Spleen (tissue), 11 donors: ENCODE data around the gene WFDC1. TPM values are rescaled to one million over a fixed set of nuclear protein-coding genes. Genes with fewer than 3 reads are reported as not detected.

Source experiments
- DNase-seq: peaks from one replicate; pipeline ENCODE4 v3.0.0-alpha.2; 2020
- H3K27ac ChIP-seq, 8 donors: fragments of 200-600 bp; sonication (generic) in 7 of 8; 1 replicate in 4 of 8; 2 replicates in 4 of 8; pipeline versions ENCODE4 v1.5.0 to v1.8.0; 2016 to 2021; ENCODE audit warnings: inconsistent platforms in 4 of 8, mild to moderate bottlenecking in 4 of 8, moderate library complexity in 1 of 8
- H3K27me3 ChIP-seq, 7 donors: fragments of 200-600 bp; sonication (generic) in 6 of 7; replicated peaks in 1 of 7; 1 replicate in 4 of 7; 2 replicates in 3 of 7; pipeline versions ENCODE4 v1.5.0 to v1.8.0; 2016 to 2021; ENCODE audit warnings: inconsistent platforms in 3 of 7, mild to moderate bottlenecking in 1 of 7
- H3K36me3 ChIP-seq, 6 donors: fragments of 200-600 bp; sonication (generic) in 5 of 6; 1 replicate in 4 of 6; 2 replicates in 2 of 6; pipeline versions ENCODE4 v1.5.0 to v1.8.0; 2016 to 2021; ENCODE audit warnings: inconsistent platforms in 2 of 6
- H3K4me1 ChIP-seq, 6 donors: fragments of 200-600 bp; sonication (generic) in 5 of 6; 1 replicate in 3 of 6; 2 replicates in 3 of 6; pipeline versions ENCODE4 v1.5.0 to v1.8.0; 2016 to 2021; ENCODE audit warnings: inconsistent platforms in 3 of 6
- H3K4me3 ChIP-seq, 8 donors: fragments of 200-600 bp; sonication (generic) in 7 of 8; 1 replicate in 4 of 8; 2 replicates in 4 of 8; pipeline versions ENCODE4 v1.5.0 to v1.8.0; 2016 to 2021; ENCODE audit warnings: inconsistent platforms in 4 of 8, mild to moderate bottlenecking in 4 of 8, moderate library complexity in 2 of 8
- H3K9me3 ChIP-seq, 8 donors: fragments of 200-600 bp; sonication (generic) in 7 of 8; 1 replicate in 4 of 8; 2 replicates in 4 of 8; pipeline versions ENCODE4 v1.5.0 to v1.8.0; 2016 to 2021; ENCODE audit warnings: inconsistent platforms in 4 of 8
- CTCF ChIP-seq, 11 experiments: fragments of 200-600 bp in 7 of 11; fragments of 450-650 bp in 4 of 11; sonication (generic) in 4 of 11; IDR thresholded peaks in 8 of 11; conservative IDR thresholded peaks in 3 of 11; 1 replicate in 7 of 11; 2 replicates in 4 of 11; pipeline versions ENCODE4 v1.4.0 to v1.8.0; 2016 to 2021; ENCODE audit warnings: antibody characterized with exemption in 11 of 11, inconsistent platforms in 4 of 11, mild to moderate bottlenecking in 1 of 11
- POLR2A ChIP-seq, 3 donors: fragments of 450-650 bp; IDR thresholded peaks; one replicate each; pipeline ENCODE4 v1.5.1; 2017; ENCODE audit warnings: antibody characterized with exemption in 3 of 3, mild to moderate bottlenecking in 1 of 3
- POLR2AphosphoS5 ChIP-seq, 3 donors: sonication (generic); formaldehyde crosslinking; IDR thresholded peaks; one replicate each; pipeline ENCODE4 v1.5.1; 2017; ENCODE audit warnings: antibody characterized with exemption in 3 of 3
- WGBS, 5 donors: extraction: QIAGEN DNeasy Blood & Tissue Kit in 3 of 5; methylation state at CpG; one replicate each; pipeline versions ENCODE4 v1.1.5 to v1.1.7; 2013 to 2018; 5-methylcytosine and 5-hydroxymethylcytosine counted together
- intact Hi-C: fragments of 100-400 bp; cut with DNase I; formaldehyde crosslinking; loops from one replicate; pipeline ENCODE4 v1.15.0; 2023; ENCODE audit warnings: low total_unique reads
- polyA plus RNA-seq, 3 donors: library from polyadenylated mRNA; stranded (reverse); fragments of 200-250 nt; gene quantifications; one replicate each; pipeline ENCODE4 v1.2.1, GENCODE V29; 2013
- total RNA-seq, 7 donors: library from RNA; depleted of rRNA in 3 of 7; stranded (reverse); fragments of >200 nt in 3 of 7; fragmentation: NEBNext Ultra II Directional in 4 of 7; extraction: Animal tissue kit (Norgen Biotek cat#: 25700) in 4 of 7; gene quantifications; one replicate each; pipeline versions ENCODE4 v1.1.0 to v1.2.1, GENCODE V29; 2016 to 2021
- donor health status: healthy with polysubstance abuse.
- donor health status: DM: no; HTN: no; CAD: no; lungs with moderate emphysema.
- donor health status: DM: no; HTN: no; CAD: no.
- donor health status: Bipolar disorder and iron deficiency.
- donor health status: healthy.
- donor health status: DM: no; HTN: no; CAD: no.
- donor health status: DM: yes; HTN: yes; CAD: no.

Gene WFDC1
- total and polyA plus RNA-seq, 10 donors: 1.6 to 6.6 (median 2.2) TPM

- Histone ChIP-seq H3K9me3 (no peaks in the 10 kb centered on the region), H3K27me3 (peaks cover 0 to 72% (median 4%) of the 10 kb centered on the region in 7 donors), H3K4me3 (peak overlapping the region in 4 of 8 donors; percentile 13 to 35 (median 17)), H3K4me1 (peaks cover 6 to 34% (median 20%) of the 10 kb centered on the region in 6 donors), H3K36me3 (no peaks in the 10 kb centered on the region), H3K27ac (peak overlapping the region in 2 of 8 donors; percentile 1 to 53)
- WGBS, 5 donors: 41 to 55% (median 46%) methylated on average over 14 of the region's 14 CpGs
- DNase-seq: no peak
- intact Hi-C loops: no loop called here
- TF ChIP-seq CTCF (IDR thresholded peaks at IDR 0.05 in 8 of 11, conservative IDR thresholded peaks at IDR 0.05 in 3 of 11) (no peak), POLR2AphosphoS5 (IDR thresholded peaks at IDR 0.05) (no peak), POLR2A (IDR thresholded peaks at IDR 0.05) (no peak)
Measured at GRCh38 chr16:84295203-84295860, 654 bp downstream of the WFDC1 start.

DNA sequence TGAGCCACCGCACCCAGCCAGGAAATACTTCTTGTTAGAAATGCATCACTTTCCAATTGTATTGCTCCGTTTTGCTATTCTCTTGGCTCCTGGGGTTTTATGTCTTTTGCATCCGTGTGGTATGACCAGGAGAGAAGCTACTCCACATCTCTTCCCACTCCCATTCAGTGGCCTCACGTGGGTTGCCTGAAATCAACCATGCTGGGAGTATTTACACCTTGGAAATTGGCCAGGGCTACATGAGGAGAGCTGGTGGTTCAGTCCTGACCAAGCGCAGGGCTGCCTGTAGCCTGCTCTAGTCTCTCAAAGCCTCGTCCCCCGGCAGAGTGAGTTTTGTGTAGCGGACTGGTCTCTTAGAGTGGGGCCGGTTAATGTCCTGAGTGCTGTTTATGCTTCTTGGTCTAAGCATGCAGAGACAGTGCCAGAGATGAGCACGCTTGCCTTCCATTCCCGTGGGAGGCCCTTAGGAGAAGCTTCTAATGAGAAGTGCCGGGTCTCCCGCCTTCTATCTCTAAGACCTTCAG lies 3.8 kb downstream of the WFDC1 start:
- Histone ChIP-seq H3K4me3 (no peak overlapping the region), H3K4me1 (peaks cover 6 to 30% (median 20%) of the 10 kb centered on the region in 6 donors), H3K27ac (no peak overlapping the region), H3K36me3 (no peaks in the 10 kb centered on the region), H3K9me3 (no peaks in the 10 kb centered on the region), H3K27me3 (peaks cover 0 to 57% (median 4%) of the 10 kb centered on the region in 7 donors)
- intact Hi-C loops: no loop called here
- DNase-seq: no peak
- no peak for TF ChIP-seq POLR2AphosphoS5 (IDR thresholded peaks at IDR 0.05)
- no peak for TF ChIP-seq CTCF (IDR thresholded peaks at IDR 0.05 in 8 of 11, conservative IDR thresholded peaks at IDR 0.05 in 3 of 11)
- TF ChIP-seq POLR2A (IDR thresholded peaks at IDR 0.05): no peak
- WGBS, 5 donors: 86 to 94% (median 90%) methylated on average over 11 to 13 of the region's 13 CpGs

GRCh38 chr16:84299734-84300440 lies 5.2 kb downstream of the WFDC1 start:
- H3K27me3 ChIP-seq: peaks cover 0 to 48% (median 3%) of the 10 kb centered on the region in 7 donors
- peaks cover under 1 to 15% (median 10%) of the 10 kb centered on the region in 6 donors for H3K4me1 ChIP-seq
- 55 to 77% (median 73%) methylated on average over 7 of the region's 7 CpGs for WGBS, 5 donors
- TF ChIP-seq POLR2AphosphoS5 (IDR thresholded peaks at IDR 0.05) (no peak), CTCF (IDR thresholded peaks at IDR 0.05 in 8 of 11, conservative IDR thresholded peaks at IDR 0.05 in 3 of 11) (no peak)
- H3K27ac ChIP-seq: no peak overlapping the region
- intact Hi-C loops: no loop called here
- no peaks in the 10 kb centered on the region for H3K36me3 ChIP-seq
- no peak overlapping the region for H3K4me3 ChIP-seq
- DNase-seq: no peak
- no peaks in the 10 kb centered on the region for H3K9me3 ChIP-seq
